HG03457 (cell line): ENCODE results near the gene NDUFAF2.
"Not testable (repeated sequence)": the region's sequence is repeated elsewhere in the genome, so short reads cannot be mapped to it uniquely, and the experiment has no call there.

Source experiments
- ATAC-seq: cut with Tn5 transposase; IDR thresholded peaks from one replicate; pipeline ENCODE4 v1.9.1; 2021; ENCODE audit warnings: moderate number of reproducible peaks; ENCODE audit not compliant: unreplicated experiment

NDUFAF2 gene

GRCh38 chr5:61047346-61047745 lies 102.3 kb downstream of the NDUFAF2 start:
- no peak for ATAC-seq

- no peak for ATAC-seq
Measured at GRCh38 chr5:61048534-61048933, 103.5 kb downstream of the NDUFAF2 start.

GRCh38 chr5:61050292-61050691 lies 105.3 kb downstream of the NDUFAF2 start:
- no peak for ATAC-seq

- ATAC-seq: no peak
Measured at GRCh38 chr5:61051267-61051666, 106.3 kb downstream of the NDUFAF2 start.

GRCh38 chr5:61052882-61053281 lies 107.9 kb downstream of the NDUFAF2 start:
- ATAC-seq: no peak

GRCh38 chr5:61053937-61054336 lies 108.9 kb downstream of the NDUFAF2 start:
- ATAC-seq: no peak

GRCh38 chr5:61055434-61056006 lies 110.5 kb downstream of the NDUFAF2 start:
- no peak for ATAC-seq

- no peak for ATAC-seq
Measured at GRCh38 chr5:61059499-61059898, 114.5 kb downstream of the NDUFAF2 start.

- ATAC-seq: no peak
Measured at GRCh38 chr5:61069150-61069549, 124.1 kb downstream of the NDUFAF2 start.

GRCh38 chr5:61071526-61071925 lies 126.5 kb downstream of the NDUFAF2 start:
- no peak for ATAC-seq

- ATAC-seq: no peak
Measured at GRCh38 chr5:61076626-61077025, 131.6 kb downstream of the NDUFAF2 start.

- ATAC-seq: no peak
Measured at GRCh38 chr5:61081741-61082140, 136.7 kb downstream of the NDUFAF2 start.

- ATAC-seq: no peak
Measured at GRCh38 chr5:61082516-61083280, 137.7 kb downstream of the NDUFAF2 start.

GRCh38 chr5:61084658-61085057 lies 139.7 kb downstream of the NDUFAF2 start:
- no peak for ATAC-seq

- ATAC-seq: no peak
Measured at GRCh38 chr5:61085885-61086284, 140.9 kb downstream of the NDUFAF2 start.

GRCh38 chr5:61087921-61088320 lies 142.9 kb downstream of the NDUFAF2 start:
- ATAC-seq: no peak

- ATAC-seq: no peak
Measured at GRCh38 chr5:61089351-61089750, 144.3 kb downstream of the NDUFAF2 start.

- ATAC-seq: not testable (repeated sequence)
Measured at GRCh38 chr5:61093046-61093771, 148.2 kb downstream of the NDUFAF2 start.

GRCh38 chr5:61097465-61097864 lies 152.5 kb downstream of the NDUFAF2 start:
- no peak for ATAC-seq

- ATAC-seq: no peak
Measured at GRCh38 chr5:61098251-61098995, 153.4 kb downstream of the NDUFAF2 start.

- no peak for ATAC-seq
Measured at GRCh38 chr5:61100437-61100836, 155.4 kb downstream of the NDUFAF2 start.
